Fibroblast of skin of left quadriceps (primary cell): Measurements from ENCODE around the gene UPK3A.
"Not testable (repeated sequence)": the region's sequence is repeated elsewhere in the genome, so short reads cannot be mapped to it uniquely, and the experiment has no call there.

ENCODE experiments used
- DNase-seq, 2 experiments: peaks; one replicate each; pipeline ENCODE4 v3.0.0-alpha.2; 2013; ENCODE audit warnings: low read depth in 2 of 2

Gene UPK3A

GRCh38 chr22:45281010-45281409 lies 3.7 kb upstream of the UPK3A start:
- DNase-seq: no peak

- no peak for DNase-seq
These were observed 712 bp downstream of the UPK3A start for GRCh38 chr22:45285263-45286058.

GRCh38 chr22:45286854-45287551 lies 2.3 kb downstream of the UPK3A start:
- DNase-seq: no peak

GRCh38 chr22:45290410-45290936 lies 5.7 kb downstream of the UPK3A start:
- DNase-seq: peak; percentile 49 to 61

- no peak for DNase-seq
These were observed 6.5 kb downstream of the UPK3A start for GRCh38 chr22:45291061-45291930.

- no peak for DNase-seq
These were observed 7.2 kb downstream of the UPK3A start for GRCh38 chr22:45291931-45292290.

GRCh38 chr22:45292731-45293442 lies 8.1 kb downstream of the UPK3A start:
- DNase-seq: no peak

- DNase-seq: no peak
These were observed 9.3 kb downstream of the UPK3A start for GRCh38 chr22:45294030-45294429.

- not testable (repeated sequence) for DNase-seq
These were observed 10.3 kb downstream of the UPK3A start for GRCh38 chr22:45295004-45295403.

- no peak for DNase-seq
These were observed 10.7 kb downstream of the UPK3A start for GRCh38 chr22:45295492-45295891.

- DNase-seq: no peak
These were observed 12.0 kb downstream of the UPK3A start for GRCh38 chr22:45296628-45297297.

- no peak for DNase-seq
These were observed 14.3 kb downstream of the UPK3A start for GRCh38 chr22:45298934-45299505.

- DNase-seq: no peak
These were observed 18.0 kb downstream of the UPK3A start for GRCh38 chr22:45302751-45303150.

- no peak for DNase-seq
These were observed 18.4 kb downstream of the UPK3A start for GRCh38 chr22:45303181-45303580.

- no peak for DNase-seq
These were observed 20.2 kb downstream of the UPK3A start for GRCh38 chr22:45304971-45305370.

- DNase-seq: no peak
These were observed 20.8 kb downstream of the UPK3A start for GRCh38 chr22:45305456-45306075.

- no peak for DNase-seq
These were observed 21.4 kb downstream of the UPK3A start for GRCh38 chr22:45306139-45306538.

GRCh38 chr22:45308391-45308956 lies 23.7 kb downstream of the UPK3A start:
- DNase-seq: no peak

GRCh38 chr22:45308957-45309421 lies 24.2 kb downstream of the UPK3A start:
- DNase-seq: no peak
